ENCODE data around the gene PEF1. TPM values are rescaled to one million over a fixed set of nuclear protein-coding genes. Genes with fewer than 3 reads are reported as not detected.

PEF1 gene
- total RNA-seq, 4 donors from 2014 or later: 61.5 to 101 (median 92.9) TPM

DNA sequence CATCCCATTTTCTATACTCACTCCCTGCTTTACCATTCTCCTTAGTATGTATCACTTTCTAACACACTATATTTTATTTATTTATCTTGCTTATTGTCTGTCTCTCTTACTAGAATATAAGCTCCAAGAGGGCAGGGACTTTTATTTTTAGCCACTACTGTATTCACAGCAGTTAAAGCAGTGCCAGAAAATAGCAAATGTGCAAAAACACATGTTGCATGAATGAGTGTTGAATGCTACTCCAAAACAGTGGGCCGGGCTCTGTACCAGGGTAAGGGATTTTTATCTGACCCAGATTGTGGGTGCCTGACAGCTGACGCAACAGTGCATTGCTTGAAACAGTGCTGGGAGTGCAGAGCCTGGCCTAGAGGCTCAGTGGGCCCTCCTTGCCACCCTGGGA is 34.4 kb upstream of the PEF1 start:
- intact Hi-C loops (cut with DNase I): no loop called here
- H3K27me3 ChIP-seq: no peaks in the 10 kb centered on the region
- H3K4me3 ChIP-seq: no peak overlapping the region
- 46% methylated on average over 2 of the region's 2 CpGs for WGBS
- no peak for TF ChIP-seq POLR2A (IDR thresholded peaks at IDR 0.05; ENCODE audit: low read depth)
- no peak for TF ChIP-seq POLR2AphosphoS5 (IDR thresholded peaks at IDR 0.05)
- no peak for TF ChIP-seq EP300 (IDR thresholded peaks at IDR 0.05)
- TF ChIP-seq, protein P1, sequence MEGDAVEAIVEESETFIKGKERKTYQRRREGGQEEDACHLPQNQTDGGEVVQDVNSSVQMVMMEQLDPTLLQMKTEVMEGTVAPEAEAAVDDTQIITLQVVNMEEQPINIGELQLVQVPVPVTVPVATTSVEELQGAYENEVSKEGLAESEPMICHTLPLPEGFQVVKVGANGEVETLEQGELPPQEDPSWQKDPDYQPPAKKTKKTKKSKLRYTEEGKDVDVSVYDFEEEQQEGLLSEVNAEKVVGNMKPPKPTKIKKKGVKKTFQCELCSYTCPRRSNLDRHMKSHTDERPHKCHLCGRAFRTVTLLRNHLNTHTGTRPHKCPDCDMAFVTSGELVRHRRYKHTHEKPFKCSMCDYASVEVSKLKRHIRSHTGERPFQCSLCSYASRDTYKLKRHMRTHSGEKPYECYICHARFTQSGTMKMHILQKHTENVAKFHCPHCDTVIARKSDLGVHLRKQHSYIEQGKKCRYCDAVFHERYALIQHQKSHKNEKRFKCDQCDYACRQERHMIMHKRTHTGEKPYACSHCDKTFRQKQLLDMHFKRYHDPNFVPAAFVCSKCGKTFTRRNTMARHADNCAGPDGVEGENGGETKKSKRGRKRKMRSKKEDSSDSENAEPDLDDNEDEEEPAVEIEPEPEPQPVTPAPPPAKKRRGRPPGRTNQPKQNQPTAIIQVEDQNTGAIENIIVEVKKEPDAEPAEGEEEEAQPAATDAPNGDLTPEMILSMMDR (IDR thresholded peaks at IDR 0.05): no peak
- H3K27ac ChIP-seq (replicated peaks in 1 of 4): no peak overlapping the region
- peaks cover 0 to 70% (median 26%) of the 10 kb centered on the region in 4 donors for H3K36me3 ChIP-seq
- peaks cover 14 to 27% (median 19%) of the 10 kb centered on the region in 4 donors for H3K4me1 ChIP-seq
- no peak for DNase-seq (ENCODE audit: extremely low spot score)
- H3K9me3 ChIP-seq: no peaks in the 10 kb centered on the region

DNA sequence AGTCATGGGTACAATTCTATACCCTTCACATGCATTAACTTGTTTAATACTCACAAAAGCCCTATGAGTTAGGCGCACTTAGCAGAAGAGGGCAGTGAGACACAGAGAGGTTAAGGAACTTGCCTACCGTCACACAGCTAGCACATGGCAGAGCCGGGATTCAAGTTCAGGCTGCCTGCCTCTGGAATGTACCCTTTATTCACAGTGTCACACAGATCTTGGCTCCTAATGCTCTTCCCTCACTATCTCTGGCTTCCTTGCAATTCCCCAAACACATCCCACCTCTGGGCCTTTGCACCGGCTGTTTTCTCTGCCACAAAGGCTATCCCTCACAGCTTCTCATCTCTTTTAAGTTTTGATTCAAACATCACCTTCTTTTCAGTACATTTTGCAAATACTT is 34.0 kb upstream of the PEF1 start:
- intact Hi-C loops (cut with DNase I): no loop called here

DNA sequence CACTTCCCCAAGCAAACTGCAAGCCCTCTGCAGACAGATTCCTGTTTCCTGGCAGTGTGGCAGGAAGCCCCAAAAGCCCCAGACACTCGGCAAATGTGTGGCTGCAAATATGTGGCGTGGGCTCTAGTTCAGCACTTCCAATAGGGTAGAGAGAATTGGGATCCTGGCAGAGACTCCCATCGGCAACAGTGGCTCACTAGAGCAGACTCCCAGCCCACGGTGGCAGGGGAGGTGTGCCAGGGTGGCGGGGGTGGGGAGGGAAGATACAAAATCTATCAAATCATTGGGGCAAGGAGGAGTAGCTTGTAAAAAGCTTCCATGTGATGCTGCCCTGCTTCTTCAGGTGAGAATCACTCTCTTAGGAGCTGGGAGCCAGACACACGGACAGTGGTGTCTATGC is 33.3 kb upstream of the PEF1 start:
- Histone ChIP-seq H3K27ac (replicated peaks in 1 of 4) (no peak overlapping the region), H3K36me3 (peaks cover 0 to 59% (median 20%) of the 10 kb centered on the region in 4 donors), H3K4me3 (no peak overlapping the region), H3K27me3 (no peaks in the 10 kb centered on the region), H3K9me3 (no peaks in the 10 kb centered on the region), H3K4me1 (peaks cover 23 to 38% (median 30%) of the 10 kb centered on the region in 4 donors)
- DNase-seq (ENCODE audit: extremely low spot score): no peak
- WGBS: 73% methylated on average over 6 of the region's 6 CpGs
- intact Hi-C loops (cut with DNase I): no loop called here
- TF ChIP-seq POLR2A (IDR thresholded peaks at IDR 0.05; ENCODE audit: low read depth) (no peak), EP300 (IDR thresholded peaks at IDR 0.05) (no peak), POLR2AphosphoS5 (IDR thresholded peaks at IDR 0.05) (no peak)
- TF ChIP-seq, protein P1 (IDR thresholded peaks at IDR 0.05): no peak

More for the DNA sequence above, 34.0 kb upstream of the PEF1 start:
- H3K27ac ChIP-seq (replicated peaks in 1 of 4): no peak overlapping the region
- H3K9me3 ChIP-seq: no peaks in the 10 kb centered on the region
- no peak overlapping the region for H3K4me3 ChIP-seq
- H3K27me3 ChIP-seq: no peaks in the 10 kb centered on the region
- TF ChIP-seq EP300 (IDR thresholded peaks at IDR 0.05): no peak
- TF ChIP-seq POLR2A (IDR thresholded peaks at IDR 0.05; ENCODE audit: low read depth): no peak
- TF ChIP-seq, protein P1 (IDR thresholded peaks at IDR 0.05): no peak
- no peak for TF ChIP-seq POLR2AphosphoS5 (IDR thresholded peaks at IDR 0.05)
- H3K36me3 ChIP-seq: peaks cover 0 to 66% (median 24%) of the 10 kb centered on the region in 4 donors
- WGBS: 97% methylated on average over 4 of the region's 4 CpGs
- H3K4me1 ChIP-seq: peaks cover 16 to 31% (median 23%) of the 10 kb centered on the region in 4 donors
- DNase-seq (ENCODE audit: extremely low spot score): no peak

DNA sequence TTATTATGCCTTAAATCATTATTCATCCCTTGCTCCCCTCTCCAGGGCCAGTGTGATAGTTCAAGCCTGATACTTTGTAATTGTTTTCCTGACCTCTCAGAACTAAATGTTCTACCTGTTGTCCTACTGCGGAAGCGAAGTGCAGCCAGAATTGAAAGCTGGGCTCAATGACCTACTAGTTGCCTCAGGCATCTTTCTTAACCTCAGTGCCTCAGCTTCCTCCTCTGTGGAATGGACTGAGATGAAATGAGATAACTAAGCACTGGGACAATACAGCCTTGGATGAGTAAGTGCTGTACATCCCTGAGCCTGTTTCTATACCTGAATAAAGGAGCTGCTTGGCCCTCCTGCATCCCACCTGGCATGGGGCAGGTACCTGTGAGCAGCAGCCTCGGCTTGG is 32.7 kb upstream of the PEF1 start:
- WGBS: 100% methylated on average over 2 of the region's 3 CpGs
- no peak for TF ChIP-seq POLR2A (IDR thresholded peaks at IDR 0.05; ENCODE audit: low read depth)
- TF ChIP-seq, protein P1 (IDR thresholded peaks at IDR 0.05): no peak
- Histone ChIP-seq H3K27me3 (no peaks in the 10 kb centered on the region), H3K36me3 (peaks cover 0 to 53% (median 17%) of the 10 kb centered on the region in 4 donors), H3K9me3 (no peaks in the 10 kb centered on the region), H3K4me1 (peaks cover 28 to 43% (median 36%) of the 10 kb centered on the region in 4 donors), H3K4me3 (no peak overlapping the region), H3K27ac (replicated peaks in 1 of 4) (no peak overlapping the region)
- intact Hi-C loops (cut with DNase I): no loop called here
- no peak for DNase-seq (ENCODE audit: extremely low spot score)

DNA sequence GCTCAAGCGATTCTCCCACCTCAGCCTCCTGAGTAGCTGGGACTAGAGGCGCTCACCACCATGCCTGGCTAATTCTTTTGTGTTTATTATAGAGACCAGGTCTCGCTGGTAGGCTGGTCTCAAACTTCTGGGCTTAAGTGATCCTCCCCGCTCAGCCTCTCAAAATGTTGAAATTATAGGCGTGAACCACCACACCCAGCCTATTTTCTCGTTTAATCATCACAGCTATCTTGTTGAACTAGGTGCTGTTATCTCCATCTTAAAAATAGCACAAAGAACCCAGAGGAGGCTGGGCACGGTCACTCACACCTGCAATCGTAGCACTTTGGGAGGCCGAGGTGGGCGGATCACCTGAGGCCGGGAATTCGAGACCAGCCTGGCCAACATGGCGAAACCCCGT is 31.1 kb upstream of the PEF1 start:
- H3K27me3 ChIP-seq: no peaks in the 10 kb centered on the region
- no peaks in the 10 kb centered on the region for H3K9me3 ChIP-seq
- WGBS: 92% methylated on average over 14 of the region's 14 CpGs
- H3K4me1 ChIP-seq: peaks cover 41 to 52% (median 46%) of the 10 kb centered on the region in 4 donors
- TF ChIP-seq POLR2AphosphoS5 (IDR thresholded peaks at IDR 0.05): no peak
- no peak for TF ChIP-seq EP300 (IDR thresholded peaks at IDR 0.05)
- no peak for TF ChIP-seq POLR2A (IDR thresholded peaks at IDR 0.05; ENCODE audit: low read depth)
- TF ChIP-seq, protein P1 (IDR thresholded peaks at IDR 0.05): no peak
- DNase-seq (ENCODE audit: extremely low spot score): no peak
- intact Hi-C loops (cut with DNase I): no loop called here
- H3K4me3 ChIP-seq: no peak overlapping the region
- peaks cover 0 to 39% (median 11%) of the 10 kb centered on the region in 4 donors for H3K36me3 ChIP-seq
- H3K27ac ChIP-seq (replicated peaks in 1 of 4): peak overlapping the region in 2 of 4 donors; percentile 28 to 78
